Glutamatergic neuron (in vitro differentiated cells): ENCODE results near the gene OXNAD1. TPM values are rescaled to one million over a fixed set of nuclear protein-coding genes. Genes with fewer than 3 reads are reported as not detected.

Experiments
- DNase-seq: peaks from one replicate; pipeline ENCODE4 v3.0.0; 2022
- H3K27ac Mint-ChIP-seq: one replicate; pipeline ENCODE4 v1.8.0; 2020; ENCODE audit warnings: mild to moderate bottlenecking, mixed read lengths, inconsistent platforms; ENCODE audit not compliant: unreplicated experiment
- H3K27me3 Mint-ChIP-seq: one replicate; pipeline ENCODE4 v1.8.0; 2020; ENCODE audit warnings: mild to moderate bottlenecking, moderate library complexity, mixed read lengths, inconsistent platforms; ENCODE audit not compliant: unreplicated experiment
- H3K36me3 Mint-ChIP-seq: one replicate; pipeline ENCODE4 v1.8.0; 2020; ENCODE audit warnings: mild to moderate bottlenecking, mixed read lengths, inconsistent platforms; ENCODE audit not compliant: unreplicated experiment
- H3K4me1 Mint-ChIP-seq: one replicate; pipeline ENCODE4 v1.8.0; 2020; ENCODE audit warnings: mild to moderate bottlenecking, low read depth, mixed read lengths, inconsistent platforms; ENCODE audit not compliant: unreplicated experiment
- H3K4me3 Mint-ChIP-seq: one replicate; pipeline ENCODE4 v1.8.0; 2020; ENCODE audit warnings: mild to moderate bottlenecking, mixed read lengths, inconsistent platforms; ENCODE audit not compliant: unreplicated experiment
- H3K9me3 Mint-ChIP-seq: one replicate; pipeline ENCODE4 v1.8.0; 2020; ENCODE audit warnings: mild to moderate bottlenecking, moderate library complexity, mixed read lengths, inconsistent platforms; ENCODE audit not compliant: unreplicated experiment
- CTCF ChIP-seq: fragments of 200-600 bp; sonication (generic); IDR thresholded peaks from one replicate; pipeline ENCODE4 v1.5.0; 2021; ENCODE audit not compliant: partially characterized antibody, unreplicated experiment
- total RNA-seq: library from RNA; stranded (reverse); fragmentation: NEBNext Ultra II Directional; extraction: Animal tissue kit (Norgen Biotek cat#: 25700); gene quantifications from one replicate; pipeline ENCODE4 v1.2.1, GENCODE V29; 2021; ENCODE audit not compliant: unreplicated experiment

OXNAD1 gene
- total RNA-seq, 1 donor from 2014 or later, result 14.6 TPM

GRCh38 chr3:16334909-16335308, 69.9 kb downstream of the OXNAD1 start:
- H3K9me3 Mint-ChIP-seq, result peaks cover 5% of the 10 kb centered on the region
- H3K4me3 Mint-ChIP-seq, result no peak overlapping the region
- H3K4me1 Mint-ChIP-seq, result peaks cover 17% of the 10 kb centered on the region
- no peak for DNase-seq
- H3K36me3 Mint-ChIP-seq, result peaks cover 30% of the 10 kb centered on the region
- no peaks in the 10 kb centered on the region for H3K27me3 Mint-ChIP-seq
- H3K27ac Mint-ChIP-seq, result no peak overlapping the region
- TF ChIP-seq CTCF, result no peak

GRCh38 chr3:16335333-16335732, 70.3 kb downstream of the OXNAD1 start:
- peaks cover 17% of the 10 kb centered on the region for H3K4me1 Mint-ChIP-seq
- H3K4me3 Mint-ChIP-seq, result peak overlapping the region; percentile 23
- no peaks in the 10 kb centered on the region for H3K27me3 Mint-ChIP-seq

DNA sequence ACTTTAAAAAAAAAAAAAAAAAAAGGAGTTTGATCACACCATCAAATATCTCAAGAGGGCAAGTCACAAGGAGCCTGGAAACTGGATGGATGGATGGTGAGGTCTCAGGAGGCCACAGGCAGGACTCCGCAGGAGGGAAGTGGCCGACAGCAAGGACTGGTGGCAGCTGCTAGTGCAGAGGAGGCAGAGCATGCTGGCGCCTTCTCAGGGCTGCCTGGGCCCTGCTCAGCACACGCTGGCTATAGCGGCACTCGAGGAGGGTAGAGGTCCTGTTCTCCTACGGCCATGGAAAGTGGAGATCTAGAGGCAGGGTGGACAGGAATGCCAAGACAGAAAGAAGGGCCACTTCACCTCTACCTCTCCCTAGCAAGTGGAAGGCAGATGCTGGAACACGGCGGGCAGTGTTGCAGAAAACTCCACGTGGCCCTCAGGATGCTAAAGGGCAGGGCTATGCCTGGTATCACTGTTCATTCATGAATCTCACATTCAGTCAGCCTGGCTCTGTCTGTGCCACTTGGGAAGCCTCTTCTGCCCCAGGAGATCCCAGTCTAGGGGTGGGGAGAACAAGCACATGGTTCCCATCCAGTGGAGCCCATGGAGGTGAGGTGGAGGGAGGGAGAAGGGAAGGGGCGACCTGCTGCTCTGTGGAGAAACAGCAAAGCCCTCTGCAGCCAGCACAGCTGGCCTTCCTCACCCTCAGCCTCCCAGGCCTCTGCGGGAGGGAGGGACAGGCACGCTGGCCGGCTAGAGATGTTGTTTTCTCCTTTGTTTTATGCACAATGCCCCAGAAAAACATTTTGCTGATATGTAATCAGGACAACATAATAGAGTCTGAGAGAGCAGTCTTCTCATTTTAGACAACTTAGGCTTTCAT, 71.0 kb downstream of the OXNAD1 start:
- Mint-ChIP-seq H3K27me3 (no peaks in the 10 kb centered on the region), H3K9me3 (peaks cover 5% of the 10 kb centered on the region), H3K4me1 (peaks cover 17% of the 10 kb centered on the region), H3K36me3 (peaks cover 30% of the 10 kb centered on the region), H3K4me3 (peak overlapping the region; percentile 23), H3K27ac (peak overlapping the region; percentile 73)
- DNase-seq, result no peak
- no peak for TF ChIP-seq CTCF

More at GRCh38 chr3:16335333-16335732, 70.3 kb downstream of the OXNAD1 start:
- TF ChIP-seq CTCF, result no peak
- peak overlapping the region; percentile 62 for H3K27ac Mint-ChIP-seq
- H3K36me3 Mint-ChIP-seq, result peaks cover 30% of the 10 kb centered on the region
- DNase-seq, result no peak
- peaks cover 5% of the 10 kb centered on the region for H3K9me3 Mint-ChIP-seq

GRCh38 chr3:16336825-16337224, 71.8 kb downstream of the OXNAD1 start:
- H3K4me3 Mint-ChIP-seq, result no peak overlapping the region
- H3K27ac Mint-ChIP-seq, result no peak overlapping the region
- H3K9me3 Mint-ChIP-seq, result peaks cover 4% of the 10 kb centered on the region
- TF ChIP-seq CTCF, result no peak
- H3K36me3 Mint-ChIP-seq, result peaks cover 22% of the 10 kb centered on the region
- no peaks in the 10 kb centered on the region for H3K27me3 Mint-ChIP-seq
- H3K4me1 Mint-ChIP-seq, result peaks cover 17% of the 10 kb centered on the region
- no peak for DNase-seq

DNA sequence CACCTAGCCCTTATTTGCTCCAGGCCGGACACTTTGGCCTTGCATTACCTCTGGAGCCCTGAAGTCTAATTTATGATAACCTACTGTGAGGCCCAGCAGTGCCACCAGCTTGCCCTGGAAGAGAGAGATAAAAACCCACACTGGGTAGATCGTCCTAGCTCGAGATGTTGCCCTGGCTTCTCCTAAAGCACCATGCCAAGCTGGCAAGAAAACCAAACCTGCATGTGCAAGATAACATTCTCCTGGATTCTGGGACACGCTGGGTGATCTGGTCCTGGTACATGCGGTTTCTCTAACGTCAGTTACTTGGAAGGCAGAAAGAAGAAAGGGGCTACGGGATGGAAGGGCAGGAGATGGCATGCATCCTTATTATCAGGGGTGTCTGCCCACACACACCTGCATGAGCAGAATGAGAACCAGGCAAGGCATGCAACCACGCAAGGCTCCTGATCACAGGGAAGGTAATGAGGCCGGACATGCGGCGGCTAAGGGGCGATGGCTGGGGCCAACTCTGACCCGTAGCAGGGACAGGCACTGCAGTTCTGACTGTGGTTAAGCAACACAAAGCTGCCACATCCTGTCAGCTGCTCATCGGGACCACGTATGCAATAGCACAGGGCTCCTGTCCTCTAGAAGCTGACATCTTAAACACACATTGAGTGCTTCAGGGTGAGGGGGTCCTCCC, 73.0 kb downstream of the OXNAD1 start:
- Mint-ChIP-seq H3K27ac (no peak overlapping the region), H3K9me3 (peaks cover 4% of the 10 kb centered on the region), H3K4me1 (peaks cover 17% of the 10 kb centered on the region), H3K4me3 (no peak overlapping the region), H3K36me3 (peaks cover 12% of the 10 kb centered on the region), H3K27me3 (no peaks in the 10 kb centered on the region)
- TF ChIP-seq CTCF, result no peak
- no peak for DNase-seq
